GM12874 (cell line): Measurements from ENCODE around the gene CLDN24.

Experiments used
- TF ChIP-seq, protein P1 (sequence below): IDR thresholded peaks from 2 replicates; pipeline ENCODE4 v1.5.1; 2011; ENCODE audit warnings: low read depth, mild to moderate bottlenecking, control low read depth, low read length, moderate library complexity; ENCODE audit not compliant: insufficient read depth

CLDN24 gene

GRCh38 chr4:183333983-183334382, 11.8 kb upstream of the CLDN24 start:
- TF ChIP-seq, protein P1, sequence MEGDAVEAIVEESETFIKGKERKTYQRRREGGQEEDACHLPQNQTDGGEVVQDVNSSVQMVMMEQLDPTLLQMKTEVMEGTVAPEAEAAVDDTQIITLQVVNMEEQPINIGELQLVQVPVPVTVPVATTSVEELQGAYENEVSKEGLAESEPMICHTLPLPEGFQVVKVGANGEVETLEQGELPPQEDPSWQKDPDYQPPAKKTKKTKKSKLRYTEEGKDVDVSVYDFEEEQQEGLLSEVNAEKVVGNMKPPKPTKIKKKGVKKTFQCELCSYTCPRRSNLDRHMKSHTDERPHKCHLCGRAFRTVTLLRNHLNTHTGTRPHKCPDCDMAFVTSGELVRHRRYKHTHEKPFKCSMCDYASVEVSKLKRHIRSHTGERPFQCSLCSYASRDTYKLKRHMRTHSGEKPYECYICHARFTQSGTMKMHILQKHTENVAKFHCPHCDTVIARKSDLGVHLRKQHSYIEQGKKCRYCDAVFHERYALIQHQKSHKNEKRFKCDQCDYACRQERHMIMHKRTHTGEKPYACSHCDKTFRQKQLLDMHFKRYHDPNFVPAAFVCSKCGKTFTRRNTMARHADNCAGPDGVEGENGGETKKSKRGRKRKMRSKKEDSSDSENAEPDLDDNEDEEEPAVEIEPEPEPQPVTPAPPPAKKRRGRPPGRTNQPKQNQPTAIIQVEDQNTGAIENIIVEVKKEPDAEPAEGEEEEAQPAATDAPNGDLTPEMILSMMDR = no peak

DNA sequence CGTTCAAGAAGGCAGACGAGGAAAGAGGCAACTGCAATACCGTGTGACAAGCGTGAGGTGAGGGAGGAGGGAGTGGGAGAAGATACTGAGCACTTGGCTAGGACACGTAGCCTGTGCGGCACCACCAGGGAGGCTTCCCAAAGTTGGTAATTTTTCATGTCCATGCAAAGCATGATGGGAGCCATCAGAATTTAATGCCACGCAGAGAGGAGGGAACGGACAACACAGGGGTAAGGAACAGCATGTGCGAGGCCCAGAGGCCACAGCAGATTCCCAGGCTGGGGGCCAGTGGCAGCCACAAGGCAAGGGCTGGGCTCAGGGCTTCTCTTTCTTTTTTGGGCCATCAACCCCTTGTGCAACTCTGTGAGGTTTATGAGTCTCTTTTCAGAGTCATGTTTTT, 11.0 kb upstream of the CLDN24 start:
- TF ChIP-seq, protein P1 = no peak

GRCh38 chr4:183332447-183332846, 10.2 kb upstream of the CLDN24 start:
- TF ChIP-seq, protein P1 = no peak

- TF ChIP-seq, protein P1 = no peak
These were observed 8.6 kb upstream of the CLDN24 start for GRCh38 chr4:183330841-183331240.

DNA sequence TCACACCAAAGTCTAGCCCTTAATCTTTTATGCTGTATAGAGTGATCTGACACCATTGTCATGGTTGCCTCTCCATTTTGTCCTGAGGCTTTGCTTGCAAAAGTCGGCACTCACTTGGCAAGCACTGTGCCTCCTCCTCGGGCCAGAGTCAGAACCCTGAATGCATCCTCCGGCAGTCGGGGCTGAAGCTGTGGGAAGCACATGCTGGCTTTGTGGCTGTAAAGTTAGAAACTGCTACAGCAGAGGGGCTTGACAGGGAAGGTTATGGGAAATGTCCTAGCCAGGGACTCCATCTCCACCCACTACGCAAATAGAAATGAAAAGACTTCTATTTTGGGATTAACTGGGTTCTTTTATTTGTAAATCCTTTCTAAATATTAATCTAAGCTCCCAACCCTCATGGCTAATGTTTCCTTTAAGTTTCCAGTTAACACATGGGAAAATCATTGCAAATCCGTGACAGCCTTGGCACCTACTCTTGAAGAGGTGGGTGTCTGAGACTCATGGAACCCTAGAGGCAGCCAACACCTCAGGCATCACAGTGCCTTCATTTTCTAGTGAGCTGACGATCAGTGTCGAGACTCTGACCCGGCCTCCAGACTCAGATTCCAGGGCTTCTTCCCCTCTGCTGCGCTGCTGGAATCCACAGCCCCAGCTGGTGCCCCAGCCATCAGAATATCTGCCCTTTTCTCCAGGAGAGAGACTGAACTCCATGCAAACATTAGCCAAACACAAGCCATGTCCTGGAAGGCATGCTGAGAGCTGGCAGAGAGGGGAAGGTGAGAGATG, 7.9 kb upstream of the CLDN24 start:
- TF ChIP-seq, protein P1 = no peak

- TF ChIP-seq, protein P1 = no peak
These were observed 7.0 kb upstream of the CLDN24 start for GRCh38 chr4:183329244-183329643.

DNA sequence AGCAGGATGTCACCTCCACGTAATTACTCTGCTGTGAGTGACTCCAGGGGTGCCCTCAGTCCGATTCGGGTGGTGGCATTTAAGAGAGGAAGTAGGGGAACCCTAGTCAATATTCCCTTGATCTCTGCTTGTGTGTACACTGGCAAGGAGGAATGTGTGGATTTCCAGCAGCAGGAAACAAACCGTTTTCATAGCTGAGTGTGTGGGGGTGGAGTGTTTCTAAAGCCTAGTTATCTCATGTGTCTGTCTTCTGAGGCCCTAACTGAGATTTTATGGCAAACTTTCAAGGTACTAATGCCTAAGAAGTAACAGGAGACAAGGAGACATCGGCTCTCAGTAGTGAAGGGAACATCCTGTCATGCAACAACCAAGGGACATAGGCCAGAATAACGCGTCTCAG, 6.6 kb upstream of the CLDN24 start:
- TF ChIP-seq, protein P1 = no peak
